Ovary (tissue), 9 donors: ENCODE measurements around the gene EPS8. TPM values are rescaled to one million over a fixed set of nuclear protein-coding genes. Genes with fewer than 3 reads are reported as not detected.

Experiments used
- DNase-seq, 5 donors: peaks; one replicate each; pipeline ENCODE4 v3.0.0-alpha.2; 2019 to 2020
- H3K27ac ChIP-seq, 2 donors: fragments of 200-600 bp; one replicate each; pipeline versions ENCODE4 v1.5.1 to v1.8.0; 2019 to 2022
- H3K27me3 ChIP-seq: fragments of 200-600 bp; one replicate; pipeline ENCODE4 v1.8.0; 2022
- H3K36me3 ChIP-seq: fragments of 200-600 bp; sonication (generic); one replicate; pipeline ENCODE4 v1.5.1; 2019
- H3K4me1 ChIP-seq: one replicate; pipeline ENCODE4 v1.8.1; 2013; ENCODE audit warnings: mild to moderate bottlenecking, moderate library complexity; ENCODE audit not compliant: insufficient read depth
- H3K4me3 ChIP-seq: fragments of 200-600 bp; sonication (generic); one replicate; pipeline ENCODE4 v1.5.1; 2017
- H3K9me3 ChIP-seq, 2 donors: fragments of 200-600 bp in 1 of 2; sonication (generic) in 1 of 2; one replicate each; pipeline versions ENCODE4 v1.5.1 to v1.8.1; 2013 to 2019; ENCODE audit warnings: mild to moderate bottlenecking in 1 of 2, moderate library complexity in 1 of 2
- EP300 ChIP-seq: sonication (generic); formaldehyde crosslinking; IDR thresholded peaks from one replicate; pipeline ENCODE4 v1.6.1; 2017; ENCODE audit warnings: antibody characterized with exemption
- POLR2A ChIP-seq: fragments of 450-650 bp; IDR thresholded peaks from one replicate; pipeline ENCODE4 v1.6.1; 2017; ENCODE audit warnings: antibody characterized with exemption, mild to moderate bottlenecking, moderate library complexity
- WGBS, 3 donors: extraction: QIAGEN DNeasy Blood & Tissue Kit in 1 of 3; methylation state at CpG; one replicate each; pipeline versions ENCODE4 v1.1.5 to v1.1.7; 2013 to 2017; 5-methylcytosine and 5-hydroxymethylcytosine counted together
- intact Hi-C, 4 donors: fragments of 100-400 bp; cut with DNase I; formaldehyde crosslinking; loops; one replicate each; pipeline versions ENCODE4 v1.11.0 to v1.15.1; 2022 to 2023
- polyA plus RNA-seq, 2 donors: library from polyadenylated mRNA; stranded (reverse); fragments of 200-250 nt in 1 of 2; fragments of 350-450 nt in 1 of 2; fragmentation: Illumina TruSeq in 1 of 2; extraction: RNeasy Lipid Tissue Mini Kit (QIAGEN cat#74804) in 1 of 2; gene quantifications; one replicate each; pipeline ENCODE4 v1.2.3, GENCODE V29; 2013 to 2014
- total RNA-seq, 7 donors: library from RNA; depleted of rRNA in 2 of 7; stranded (reverse); fragments of >200 nt in 2 of 7; fragmentation: NEBNext Ultra II Directional in 3 of 7; extraction: Animal tissue kit (Norgen Biotek cat#: 25700) in 3 of 7; gene quantifications; one replicate each; pipeline versions ENCODE4 v1.1.0 to v1.2.4, GENCODE V29; 2016 to 2023
- TF ChIP-seq, protein P1 (sequence below), 3 donors: fragments of 450-650 bp in 2 of 3; fragments of 200-600 bp in 1 of 3; IDR thresholded peaks; one replicate each; pipeline versions ENCODE4 v1.5.1 to v1.8.0; 2016 to 2022; ENCODE audit warnings: antibody characterized with exemption in 3 of 3, mild to moderate bottlenecking in 1 of 3
- donor health status: DM: no; HTN: no; CAD: no; lungs with moderate emphysema.
- donor health status: DM: no; HTN: no; CAD: no.
- donor health status: Bipolar disorder and iron deficiency.
- donor health status: DM: yes; HTN: yes; CAD: no.
- donor health status: DM: no; HTN: no; CAD: no.
- donor health status: DM: yes; HTN: yes; CAD: no.

EPS8 gene
- total and polyA plus RNA-seq, 9 donors: 56.2 to 94.9 (median 77.4) TPM

DNA sequence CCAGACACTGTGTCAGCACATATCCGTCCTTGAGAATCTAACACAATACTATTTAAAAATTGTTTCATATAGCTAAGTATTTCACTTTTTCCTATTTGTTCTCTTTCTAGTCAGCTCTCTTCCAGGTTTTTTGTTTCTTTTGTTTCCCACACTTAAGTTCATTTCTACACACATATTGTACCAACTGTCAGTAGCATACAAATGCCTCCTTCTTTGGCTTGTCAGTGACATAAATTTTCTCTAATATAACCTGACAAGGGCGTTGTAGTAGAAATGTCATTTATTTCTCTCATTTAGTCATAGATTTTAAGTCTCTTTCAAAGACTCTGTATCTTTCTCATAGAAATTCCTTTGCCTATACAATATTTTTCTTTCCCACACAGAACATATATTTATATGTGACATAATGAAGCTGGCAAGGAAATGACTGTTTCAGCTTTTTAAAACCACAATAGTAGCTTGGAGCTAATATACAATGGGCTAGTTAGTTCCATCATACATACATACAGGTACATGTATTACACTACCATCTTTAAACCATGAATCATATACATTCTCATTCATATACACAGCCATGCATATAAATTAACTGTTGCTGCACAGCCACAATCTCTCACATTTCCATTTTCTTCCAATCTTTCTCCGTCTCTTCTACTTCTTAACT, 42.3 kb upstream of the EPS8 start:
- DNase-seq: no peak
- H3K27ac ChIP-seq: no peak overlapping the region
- intact Hi-C loops: no loop called here
- 91 to 97% (median 93%) methylated on average over 3 of the region's 3 CpGs for WGBS, 3 donors
- no peaks in the 10 kb centered on the region for H3K36me3 ChIP-seq
- H3K4me1 ChIP-seq: no peaks in the 10 kb centered on the region
- no peaks in the 10 kb centered on the region for H3K9me3 ChIP-seq
- TF ChIP-seq EP300: no peak
- TF ChIP-seq, protein P1, sequence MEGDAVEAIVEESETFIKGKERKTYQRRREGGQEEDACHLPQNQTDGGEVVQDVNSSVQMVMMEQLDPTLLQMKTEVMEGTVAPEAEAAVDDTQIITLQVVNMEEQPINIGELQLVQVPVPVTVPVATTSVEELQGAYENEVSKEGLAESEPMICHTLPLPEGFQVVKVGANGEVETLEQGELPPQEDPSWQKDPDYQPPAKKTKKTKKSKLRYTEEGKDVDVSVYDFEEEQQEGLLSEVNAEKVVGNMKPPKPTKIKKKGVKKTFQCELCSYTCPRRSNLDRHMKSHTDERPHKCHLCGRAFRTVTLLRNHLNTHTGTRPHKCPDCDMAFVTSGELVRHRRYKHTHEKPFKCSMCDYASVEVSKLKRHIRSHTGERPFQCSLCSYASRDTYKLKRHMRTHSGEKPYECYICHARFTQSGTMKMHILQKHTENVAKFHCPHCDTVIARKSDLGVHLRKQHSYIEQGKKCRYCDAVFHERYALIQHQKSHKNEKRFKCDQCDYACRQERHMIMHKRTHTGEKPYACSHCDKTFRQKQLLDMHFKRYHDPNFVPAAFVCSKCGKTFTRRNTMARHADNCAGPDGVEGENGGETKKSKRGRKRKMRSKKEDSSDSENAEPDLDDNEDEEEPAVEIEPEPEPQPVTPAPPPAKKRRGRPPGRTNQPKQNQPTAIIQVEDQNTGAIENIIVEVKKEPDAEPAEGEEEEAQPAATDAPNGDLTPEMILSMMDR (IDR thresholded peaks at IDR 0.05): no peak
- no peak for TF ChIP-seq POLR2A
- H3K27me3 ChIP-seq: no peaks in the 10 kb centered on the region
- no peak overlapping the region for H3K4me3 ChIP-seq

DNA sequence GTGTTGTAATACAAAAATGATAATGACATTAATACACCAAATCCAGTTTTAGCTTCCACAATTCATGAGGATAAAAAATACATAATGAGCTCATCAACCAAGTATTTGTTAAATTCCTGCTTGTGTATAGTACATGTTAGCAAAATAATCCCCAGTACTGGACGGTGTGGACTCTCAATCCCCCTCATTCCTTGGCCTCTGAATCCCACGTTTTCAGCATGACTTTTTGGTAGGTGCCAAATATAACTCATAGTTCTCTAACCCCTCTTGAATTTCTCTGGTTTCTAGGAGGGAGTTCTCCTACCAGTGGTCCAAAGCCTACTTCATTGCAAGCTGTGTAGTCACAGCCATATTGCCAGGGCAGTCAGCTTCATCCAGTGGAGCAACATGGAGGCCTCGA, 41.4 kb upstream of the EPS8 start:
- Histone ChIP-seq H3K36me3 (no peaks in the 10 kb centered on the region), H3K4me1 (no peaks in the 10 kb centered on the region), H3K27ac (no peak overlapping the region), H3K4me3 (no peak overlapping the region), H3K9me3 (no peaks in the 10 kb centered on the region), H3K27me3 (no peaks in the 10 kb centered on the region)
- intact Hi-C loops: no loop called here
- no peak for DNase-seq
- 29 to 37% (median 36%) methylated on average over 3 of the region's 3 CpGs for WGBS, 3 donors
- TF ChIP-seq EP300 (no peak), POLR2A (no peak)
- TF ChIP-seq, protein P1 (IDR thresholded peaks at IDR 0.05): no peak

DNA sequence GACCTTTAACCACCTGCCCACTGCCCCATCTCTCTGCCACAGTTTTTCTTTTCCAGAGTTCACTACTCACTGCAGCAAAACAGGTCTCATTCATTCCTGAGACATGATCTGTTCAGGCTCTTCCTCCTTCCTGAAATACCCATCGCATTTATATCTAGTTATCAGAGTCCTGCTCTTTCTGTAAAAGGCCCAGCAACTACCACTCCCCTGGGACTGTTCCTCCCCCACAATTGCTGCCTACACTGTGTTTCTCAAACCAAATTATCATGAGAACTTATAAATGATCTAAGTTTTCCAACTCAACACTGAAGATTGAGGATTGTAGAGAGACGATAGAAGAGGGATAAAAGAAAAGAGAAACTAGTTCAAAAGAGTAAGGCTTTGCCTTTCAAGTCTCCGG, 40.8 kb upstream of the EPS8 start:
- Histone ChIP-seq H3K4me1 (no peaks in the 10 kb centered on the region), H3K36me3 (no peaks in the 10 kb centered on the region), H3K9me3 (no peaks in the 10 kb centered on the region), H3K27ac (no peak overlapping the region), H3K27me3 (no peaks in the 10 kb centered on the region), H3K4me3 (no peak overlapping the region)
- TF ChIP-seq, protein P1 (IDR thresholded peaks at IDR 0.05): no peak
- TF ChIP-seq EP300 (no peak), POLR2A (no peak)
- intact Hi-C loops: no loop called here
- 20 to 33% (median 22%) methylated on average over 3 of the region's 3 CpGs for WGBS, 3 donors
- no peak for DNase-seq

DNA sequence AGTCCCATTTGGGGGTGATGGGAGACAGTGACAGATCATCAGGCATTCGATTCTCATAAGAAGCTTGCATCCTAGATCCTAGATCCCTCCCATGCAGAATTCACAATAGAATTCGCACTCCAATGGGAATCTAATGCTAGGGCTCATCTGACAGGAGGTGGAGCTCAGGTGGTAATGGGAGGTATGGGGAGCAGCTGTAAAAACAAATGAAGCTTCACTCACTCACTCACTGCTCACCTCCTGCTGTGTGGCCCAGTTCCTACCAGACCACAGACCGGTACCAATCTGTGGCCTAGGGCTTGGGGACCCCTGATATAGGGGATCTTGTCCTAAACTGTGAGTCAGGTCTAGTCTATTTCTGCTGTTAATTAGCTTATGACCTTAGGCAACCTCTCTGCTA, 40.1 kb upstream of the EPS8 start:
- 95 to 96% (median 95%) methylated on average over 3 of the region's 3 CpGs for WGBS, 3 donors
- no peaks in the 10 kb centered on the region for H3K27me3 ChIP-seq
- H3K4me1 ChIP-seq: no peaks in the 10 kb centered on the region
- intact Hi-C loops: no loop called here
- TF ChIP-seq, protein P1 (IDR thresholded peaks at IDR 0.05): no peak
- TF ChIP-seq EP300 (no peak), POLR2A (no peak)
- no peak overlapping the region for H3K27ac ChIP-seq
- H3K4me3 ChIP-seq: no peak overlapping the region
- no peaks in the 10 kb centered on the region for H3K9me3 ChIP-seq
- DNase-seq: no peak
- H3K36me3 ChIP-seq: no peaks in the 10 kb centered on the region
